Hepatocyte (in vitro differentiated cells): ENCODE measurements around the gene USP32.

Source experiments
- CTCF ChIP-seq: fragments of 200-600 bp; sonication (generic); IDR thresholded peaks from 2 replicates; pipeline ENCODE4 v1.5.1; 2016; ENCODE audit warnings: antibody characterized with exemption, mild to moderate bottlenecking; ENCODE audit not compliant: poor library complexity
- EZH2 ChIP-seq: fragments of 200-600 bp; sonication (generic); IDR thresholded peaks from 2 replicates; pipeline ENCODE4 v1.6.1; 2016; ENCODE audit warnings: antibody characterized with exemption, mild to moderate bottlenecking, borderline replicate concordance
- EZH2phosphoT487 ChIP-seq: fragments of 200-600 bp; sonication (generic); IDR thresholded peaks from one replicate; pipeline ENCODE4 v1.6.1; 2018; ENCODE audit warnings: antibody characterized with exemption, mild to moderate bottlenecking, low read depth, moderate library complexity; ENCODE audit not compliant: unreplicated experiment, severe bottlenecking

- TF ChIP-seq CTCF (no peak), EZH2 (no peak), EZH2phosphoT487 (no peak)
These were observed 91.0 kb downstream of the USP32 start for GRCh38 chr17:60300949-60301348.
